Heart right ventricle (tissue), 16 donors: ENCODE results near the gene NAT16. TPM values are rescaled to one million over a fixed set of nuclear protein-coding genes. Genes with fewer than 3 reads are reported as not detected.

ENCODE experiments used
- ATAC-seq, 8 donors: fragments of 200-7000 bp; cut with Tn5 transposase; one replicate each; pipeline ENCODE4 v1.9.1; 2020; ENCODE audit warnings: mild to moderate bottlenecking in 8 of 8, moderate library complexity in 8 of 8, moderate number of reproducible peaks in 1 of 8
- DNase-seq, 2 donors: peaks; one replicate each; pipeline ENCODE4 v3.0.0-alpha.2; 2020
- H3K27ac ChIP-seq, 10 donors: fragments of 200-600 bp; sonication (generic) in 2 of 10; one replicate each; pipeline versions ENCODE4 v1.5.0 to v1.8.0; 2020 to 2022; ENCODE audit warnings: mild to moderate bottlenecking in 3 of 10
- H3K27me3 ChIP-seq, 7 donors: fragments of 200-600 bp; one replicate each; pipeline ENCODE4 v1.8.0; 2021 to 2022; ENCODE audit warnings: mild to moderate bottlenecking in 2 of 7
- H3K36me3 ChIP-seq, 9 donors: fragments of 200-600 bp; sonication (generic) in 1 of 9; one replicate each; pipeline versions ENCODE4 v1.5.0 to v1.8.0; 2020 to 2022; ENCODE audit warnings: mild to moderate bottlenecking in 2 of 9
- H3K4me1 ChIP-seq, 9 donors: fragments of 200-600 bp; sonication (generic) in 1 of 9; one replicate each; pipeline versions ENCODE4 v1.5.0 to v1.8.0; 2020 to 2022; ENCODE audit warnings: mild to moderate bottlenecking in 4 of 9
- H3K4me3 ChIP-seq, 10 donors: fragments of 200-600 bp; sonication (generic) in 2 of 10; one replicate each; pipeline versions ENCODE4 v1.5.0 to v1.8.0; 2020 to 2022; ENCODE audit warnings: mild to moderate bottlenecking in 7 of 10, moderate library complexity in 2 of 10
- H3K9me3 ChIP-seq, 11 donors: fragments of 200-600 bp in 10 of 11; sonication (generic) in 2 of 11; one replicate each; pipeline versions ENCODE4 v1.5.0 to v1.8.0; 2013 to 2022; ENCODE audit warnings: mild to moderate bottlenecking in 2 of 11, control low read depth in 1 of 11, moderate library complexity in 1 of 11
- CTCF ChIP-seq, 9 donors: fragments of 200-600 bp; sonication (generic) in 2 of 9; IDR thresholded peaks; one replicate each; pipeline versions ENCODE4 v1.5.0 to v1.8.0; 2021 to 2022; ENCODE audit warnings: antibody characterized with exemption in 9 of 9, mild to moderate bottlenecking in 5 of 9, moderate library complexity in 1 of 9
- WGBS, 2 donors: extraction: QIAGEN DNeasy Blood & Tissue Kit; methylation state at CpG; one replicate each; pipeline ENCODE4 v1.1.7; 2013; ENCODE audit warnings: inconsistent platforms in 1 of 2; 5-methylcytosine and 5-hydroxymethylcytosine counted together
- intact Hi-C, 10 donors: fragments of 100-400 bp; cut with DNase I; formaldehyde crosslinking; loops; one replicate each; pipeline versions ENCODE4 v1.11.1 to v1.14.2; 2022
- polyA plus RNA-seq, 2 donors: library from polyadenylated mRNA; stranded (reverse); fragments of 200-250 nt; gene quantifications; one replicate each; pipeline ENCODE4 v1.2.3, GENCODE V29; 2013
- total RNA-seq, 10 donors: library from RNA; stranded (reverse); fragmentation: NEBNext Ultra II Directional in 3 of 10; extraction: Animal tissue kit (Norgen Biotek cat#: 25700) in 3 of 10; gene quantifications; one replicate each; pipeline versions ENCODE4 v1.2.1 to v1.2.4, GENCODE V29; 2021 to 2023
- donor health status: Arrhythmogenic right ventricular cardiomyopathy.
- donor health status: ischemic (EF 13 %, LVEDD 7.1; RV severe dilation, severe dysfunction).
- donor health status: healthy with polysubstance abuse.
- donor health status: DM: no; HTN: yes; CAD: no.
- donor health status: DM: no; HTN: no; CAD: no.
- donor health status: ischemic (EF 25% LVEDD 6.9; RV normal size, moderate dysfunction).
- donor health status: ischemic (EF 25% LVEDD 5.7; RV mildly dilated, moderate dysfunction).
- donor health status: healthy.
- donor health status: DM: yes; HTN: yes; CAD: no.
- donor health status: Ischemic cardiomyopathy.
- donor health status: ischemic (EF 35%, LVEDD 5.7; RV mildly dilated, moderate dysfunction).
- donor health status: nonischemic (EF 11% LVEDD 7.7; RV severe dilation, severe dysfunction).
- donor health status: DM: yes; HTN: yes; CAD: no.
- donor health status: PGD.
- donor health status: ischemic (EF 29% LVEDD 5.4; RV normal size, mild dysfunction).
- donor health status: nonischemic (EF 23%, LVEDD 6.1; RV moderate dilation, normal function).

The NAT16 gene
- total and polyA plus RNA-seq, 12 donors = not detected

DNA sequence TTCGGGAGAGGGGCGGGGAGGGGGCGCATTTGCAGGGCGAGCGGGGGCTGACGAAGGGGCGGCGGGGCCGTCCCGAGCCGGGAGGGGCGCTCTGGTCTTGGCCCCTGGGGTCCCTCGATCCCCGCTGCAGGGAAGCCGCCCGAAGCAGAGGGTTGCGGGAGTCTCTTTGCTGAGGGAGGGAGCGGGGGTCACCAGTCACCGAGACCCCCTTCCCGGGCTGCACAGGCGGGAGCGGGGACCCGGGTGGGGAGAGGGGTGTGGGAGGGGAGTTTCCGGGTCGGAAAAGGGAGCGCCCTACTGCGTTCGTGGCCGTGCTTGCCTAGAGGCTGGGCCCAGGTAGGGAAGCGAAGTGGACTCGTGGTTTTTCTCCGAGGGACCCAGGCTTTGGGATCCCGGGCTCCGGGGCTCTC, 25.4 kb downstream of the NAT16 start:
- no peak for TF ChIP-seq CTCF (IDR thresholded peaks at IDR 0.05)
- Histone ChIP-seq H3K27ac (peak overlapping the region in 6 of 10 donors; percentile 22 to 77 (median 40)), H3K9me3 (no peaks in the 10 kb centered on the region), H3K4me3 (peak overlapping the region; percentile 63 to 99 (median 84)), H3K4me1 (peaks cover 3 to 20% (median 10%) of the 10 kb centered on the region in 9 donors), H3K36me3 (peaks cover 0 to 33% (median 8%) of the 10 kb centered on the region in 9 donors), H3K27me3 (peaks cover 0 to 10% (median 0%) of the 10 kb centered on the region in 7 donors)
- 1% methylated on average over 31 to 34 of the region's 34 CpGs for WGBS, 2 donors
- DNase-seq (no peak), ATAC-seq (peak; percentile 14 to 65 (median 26))
- intact Hi-C loops = no loop called here

GRCh38 chr7:101153969-101154692, 26.0 kb downstream of the NAT16 start, which contains the start of gene AP1S1:
TSS of gene AP1S1 (plus strand) at chr7:101154476. CDS start at chr7:101154515, 39 bp downstream.
- H3K4me3 ChIP-seq = peak within 1 kb of the TSS; percentile 63 to 99 (median 84)
- no peak for TF ChIP-seq CTCF (IDR thresholded peaks at IDR 0.05)
- 3 to 4% methylated on average over 35 to 50 of the region's 51 CpGs for WGBS, 2 donors
- ATAC-seq = peak; percentile 95 to 98 (median 97)
- H3K27ac ChIP-seq = peak within 1 kb of the TSS in 6 of 10 donors; percentile 22 to 77 (median 40)
- H3K36me3 ChIP-seq = peaks cover 0 to 29% (median 8%) of the 10 kb centered on the region in 9 donors
- peaks cover 3 to 20% (median 10%) of the 10 kb centered on the region in 9 donors for H3K4me1 ChIP-seq
- peak; percentile 94 to 96 for DNase-seq
- peaks cover 0 to 10% (median 3%) of the 10 kb centered on the region in 7 donors for H3K27me3 ChIP-seq
- intact Hi-C loops = no loop called here
- H3K9me3 ChIP-seq = no peaks in the 10 kb centered on the region

DNA sequence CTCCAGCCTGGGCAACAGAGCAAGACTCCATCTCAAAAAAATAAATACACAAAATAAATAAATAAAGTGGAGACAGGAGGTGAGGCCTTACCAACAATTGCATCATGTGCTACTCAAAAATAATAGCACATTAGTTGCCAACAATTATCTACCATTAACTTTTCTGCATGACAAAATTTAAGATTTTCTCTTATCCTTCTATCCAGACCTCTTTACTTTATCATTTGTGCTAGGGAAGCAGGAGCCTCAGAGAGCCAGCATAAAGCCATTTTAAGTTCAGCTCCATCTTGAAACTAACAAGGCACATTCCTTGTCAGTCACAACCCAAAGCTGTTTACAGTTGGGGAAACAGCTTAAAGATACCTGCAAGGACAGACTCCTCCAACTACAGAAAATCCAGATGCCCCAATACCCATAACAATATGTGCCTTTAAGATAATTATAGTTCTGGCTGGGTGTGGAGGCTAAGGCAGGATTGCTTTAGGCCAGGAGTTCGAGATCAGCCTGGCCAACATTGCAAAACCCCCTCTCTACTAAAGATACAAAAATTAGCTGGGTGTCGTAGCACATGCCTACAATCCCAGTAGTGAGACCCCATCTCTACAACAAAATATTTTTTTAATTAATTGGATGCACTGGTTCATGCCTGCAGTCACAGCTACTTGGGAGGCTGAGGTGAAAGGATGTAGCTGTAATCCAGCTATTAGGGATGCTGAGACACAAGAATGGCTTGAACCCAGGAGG, 28.0 kb downstream of the NAT16 start:
- DNase-seq (no peak), ATAC-seq (no peak)
- Histone ChIP-seq H3K36me3 (peaks cover 0 to 8% (median 2%) of the 10 kb centered on the region in 9 donors), H3K27me3 (peaks cover 0 to 22% (median 13%) of the 10 kb centered on the region in 7 donors), H3K27ac (no peak overlapping the region), H3K9me3 (no peaks in the 10 kb centered on the region), H3K4me3 (no peak overlapping the region), H3K4me1 (peaks cover 3 to 20% (median 10%) of the 10 kb centered on the region in 9 donors)
- intact Hi-C loops = no loop called here
- WGBS, 2 donors = 83 to 84% methylated on average over 2 of the region's 2 CpGs
- TF ChIP-seq CTCF (IDR thresholded peaks at IDR 0.05) = no peak

DNA sequence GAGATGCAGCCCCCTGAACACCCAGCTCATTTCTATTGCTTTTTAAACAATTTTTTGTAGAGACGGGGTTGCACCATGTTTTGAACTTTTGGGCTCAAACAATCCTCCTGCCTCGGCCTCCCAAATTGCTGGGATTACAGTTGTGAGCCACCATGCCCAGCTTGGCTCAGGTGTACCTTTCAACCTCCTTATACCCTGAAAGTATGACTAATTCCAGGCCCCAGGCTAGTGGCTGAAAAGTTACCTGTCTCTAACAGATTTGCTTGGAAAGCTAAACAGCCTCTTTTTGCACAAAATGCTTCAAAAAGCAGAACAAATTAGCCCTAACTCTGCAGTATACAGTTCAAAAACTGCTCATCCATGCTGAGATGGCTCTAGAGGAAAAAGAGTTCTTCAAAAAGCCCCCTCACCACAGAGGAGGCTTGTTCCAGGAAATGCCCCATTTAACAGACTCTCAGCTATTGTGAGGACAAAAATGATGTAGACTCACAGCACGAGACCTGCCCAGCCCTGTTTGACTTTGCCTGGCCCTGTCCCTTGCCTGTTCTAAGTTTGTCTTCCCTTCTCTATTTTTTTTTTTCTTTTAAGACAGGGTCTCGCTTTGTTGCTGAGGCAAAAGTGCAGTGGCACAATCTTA, 39.2 kb downstream of the NAT16 start:
- H3K9me3 ChIP-seq = no peaks in the 10 kb centered on the region
- DNase-seq = no peak
- TF ChIP-seq CTCF (IDR thresholded peaks at IDR 0.05) = no peak
- peaks cover 0 to 11% (median 0%) of the 10 kb centered on the region in 9 donors for H3K36me3 ChIP-seq
- peaks cover 7 to 28% (median 15%) of the 10 kb centered on the region in 9 donors for H3K4me1 ChIP-seq
- H3K27ac ChIP-seq = no peak overlapping the region
- WGBS, 2 donors = 91% methylated on average over 4 of the region's 4 CpGs
- peaks cover 0 to 9% (median 0%) of the 10 kb centered on the region in 7 donors for H3K27me3 ChIP-seq
- ATAC-seq = no peak
- no peak overlapping the region for H3K4me3 ChIP-seq
- intact Hi-C loops = loop anchor here in 7 of 10 donors (5.0 kb wide), 2 partner anchors 51 to 141 kb away; no protein-coding TSS in a partner anchor
